T-helper 1 cell treated with Interleukin-12 subunit alpha and Interleukin-12 subunit beta and Interleukin-4 antibody, amounts not matched to agents 30 μg/mL and 1 μg/mL, for 36 hours (primary cell): ENCODE data around the gene SLITRK4.
A peak's percentile ranks its signal among the peaks of the same experiment; 100 is the strongest.

Experiments
- H3K27ac Mint-ChIP-seq: one replicate; pipeline ENCODE4 v1.8.0; 2021; ENCODE audit warnings: mild to moderate bottlenecking, mixed read lengths
- H3K27me3 Mint-ChIP-seq: one replicate; pipeline ENCODE4 v1.8.0; 2021; ENCODE audit warnings: low read depth, mixed read lengths
- H3K36me3 Mint-ChIP-seq: one replicate; pipeline ENCODE4 v1.8.0; 2021; ENCODE audit warnings: low read depth, mixed read lengths
- H3K4me1 Mint-ChIP-seq: one replicate; pipeline ENCODE4 v1.8.0; 2021; ENCODE audit warnings: low read depth, mixed read lengths
- H3K4me3 Mint-ChIP-seq: one replicate; pipeline ENCODE4 v1.8.0; 2021; ENCODE audit warnings: mild to moderate bottlenecking, moderate library complexity, mixed read lengths
- H3K9me3 Mint-ChIP-seq: one replicate; pipeline ENCODE4 v1.8.0; 2021; ENCODE audit warnings: mixed read lengths

Gene SLITRK4

DNA sequence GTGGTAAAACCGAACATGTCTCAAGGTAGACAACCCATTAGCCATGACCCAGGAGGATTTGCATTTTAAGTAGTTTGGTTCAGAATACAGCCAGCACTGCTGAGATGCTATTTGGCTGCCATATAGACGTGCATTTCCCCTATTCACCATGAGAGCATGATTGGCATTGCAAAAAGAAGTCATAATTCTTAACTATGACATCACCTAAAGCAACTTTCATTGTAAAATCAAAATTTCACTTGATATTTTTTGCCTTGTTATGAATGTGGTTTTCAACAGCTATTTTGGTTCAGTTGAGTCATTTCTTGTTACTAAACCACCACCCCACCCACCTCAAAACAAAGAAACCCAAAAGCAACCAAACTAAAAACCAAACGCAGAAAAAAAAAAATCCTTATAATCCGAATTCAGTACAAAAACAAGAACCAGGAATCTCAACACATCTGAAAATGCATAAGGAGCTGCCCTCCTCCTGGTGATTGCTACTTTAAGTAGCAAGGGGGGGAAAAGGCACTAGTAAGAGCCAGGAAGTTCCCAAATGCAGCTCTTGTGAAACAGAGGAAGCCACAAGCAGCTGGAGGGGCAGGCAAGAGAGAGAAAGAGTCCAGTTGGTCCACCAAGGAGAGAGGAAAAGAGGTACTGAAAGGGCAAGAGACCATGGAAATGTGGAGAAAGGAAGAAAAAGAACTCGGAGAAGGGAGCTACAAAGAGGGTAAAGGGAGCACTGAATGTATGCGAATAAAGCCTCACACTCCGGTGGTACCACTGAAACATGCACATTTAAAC is 3.1 kb downstream of the SLITRK4 start:
- Mint-ChIP-seq H3K27ac (no peak overlapping the region), H3K4me3 (peak overlapping the region; percentile 49), H3K36me3 (peaks cover 2% of the 10 kb centered on the region), H3K4me1 (no peaks in the 10 kb centered on the region), H3K27me3 (peaks cover 9% of the 10 kb centered on the region), H3K9me3 (no peaks in the 10 kb centered on the region)

DNA sequence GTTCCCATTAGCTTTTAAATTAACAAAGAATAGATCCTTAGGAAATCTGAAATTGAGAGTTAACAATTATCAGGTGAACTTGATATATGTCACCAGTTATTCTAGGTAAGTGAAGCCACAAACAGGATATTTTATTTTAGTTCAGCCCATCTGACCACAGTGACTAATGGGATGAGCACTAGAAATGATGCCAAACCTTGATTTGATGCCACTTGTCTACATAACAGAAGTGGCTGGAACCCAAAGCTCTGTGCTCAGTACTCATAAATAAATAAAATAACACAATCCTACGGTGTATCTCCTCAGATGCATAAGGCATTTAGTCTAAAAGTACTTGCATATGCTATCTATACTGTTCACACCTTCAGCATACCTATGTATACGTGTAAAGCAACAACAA is 12.2 kb downstream of the SLITRK4 start:
- Mint-ChIP-seq H3K36me3 (no peaks in the 10 kb centered on the region), H3K27ac (no peak overlapping the region), H3K27me3 (no peaks in the 10 kb centered on the region), H3K4me1 (no peaks in the 10 kb centered on the region), H3K9me3 (no peaks in the 10 kb centered on the region), H3K4me3 (no peak overlapping the region)

DNA sequence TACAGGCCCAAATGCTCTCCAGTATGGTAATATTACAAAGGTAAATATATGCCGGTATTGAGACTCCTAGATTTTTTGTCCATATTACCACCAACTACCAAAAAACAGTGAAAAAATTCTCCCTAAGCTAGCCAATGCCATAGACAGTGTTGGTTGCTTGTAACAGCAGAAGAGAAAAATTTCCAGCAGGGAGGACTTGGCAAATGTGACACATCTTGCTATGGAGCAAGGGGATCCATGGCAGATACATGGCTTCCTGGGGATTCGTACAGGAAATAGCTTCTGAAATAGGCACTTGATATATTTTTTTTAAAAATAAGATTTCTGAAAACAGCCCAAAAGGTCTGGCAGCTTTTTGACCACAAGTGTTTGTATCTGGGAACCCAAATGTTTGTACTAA is 14.6 kb downstream of the SLITRK4 start:
- Mint-ChIP-seq H3K4me1 (no peaks in the 10 kb centered on the region), H3K27ac (no peak overlapping the region), H3K27me3 (no peaks in the 10 kb centered on the region), H3K4me3 (no peak overlapping the region), H3K9me3 (no peaks in the 10 kb centered on the region), H3K36me3 (no peaks in the 10 kb centered on the region)

DNA sequence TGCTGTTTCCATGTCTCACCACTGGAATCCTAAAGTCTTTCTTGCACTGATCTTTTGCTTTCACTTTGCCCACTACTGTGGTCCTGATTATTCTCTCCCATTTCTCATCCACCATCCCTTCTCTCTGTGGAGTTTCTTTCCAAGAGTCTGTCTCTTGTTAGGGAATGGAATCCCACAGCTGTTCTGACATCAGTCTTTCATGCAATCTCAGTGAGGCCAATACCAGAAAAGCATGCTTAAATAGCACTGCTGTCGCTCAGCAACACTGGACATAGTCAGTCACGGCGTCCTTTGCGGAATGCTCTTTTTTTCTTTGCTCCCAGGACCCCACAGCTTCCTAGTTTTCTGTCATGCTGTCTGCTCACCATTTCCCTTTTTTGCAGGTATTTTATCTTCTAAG is 20.1 kb downstream of the SLITRK4 start:
- Mint-ChIP-seq H3K9me3 (peaks cover 5% of the 10 kb centered on the region), H3K27me3 (no peaks in the 10 kb centered on the region), H3K4me1 (no peaks in the 10 kb centered on the region), H3K4me3 (no peak overlapping the region), H3K27ac (no peak overlapping the region), H3K36me3 (no peaks in the 10 kb centered on the region)

DNA sequence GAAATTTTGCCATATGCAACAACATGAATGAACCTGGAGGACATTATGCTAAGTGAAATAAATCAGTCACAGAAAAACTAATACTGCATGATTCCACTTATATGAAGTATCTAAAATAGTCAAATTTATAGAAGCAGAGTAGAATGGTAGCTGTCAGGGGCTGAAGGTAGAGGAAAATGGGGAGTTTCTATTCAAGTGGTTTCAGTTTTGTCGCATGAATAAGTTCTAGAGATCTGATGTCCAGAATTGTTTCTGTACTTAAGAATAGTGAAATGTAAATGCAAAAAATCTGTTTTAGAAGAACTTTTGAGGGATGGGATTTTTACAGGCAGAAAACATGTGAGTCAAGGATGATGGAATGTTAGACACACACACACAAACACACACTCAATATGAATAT is 34.1 kb downstream of the SLITRK4 start:
- no peaks in the 10 kb centered on the region for H3K27me3 Mint-ChIP-seq
- H3K36me3 Mint-ChIP-seq, result no peaks in the 10 kb centered on the region
- no peaks in the 10 kb centered on the region for H3K4me1 Mint-ChIP-seq
- H3K9me3 Mint-ChIP-seq, result peaks cover 2% of the 10 kb centered on the region
- no peak overlapping the region for H3K27ac Mint-ChIP-seq
- no peak overlapping the region for H3K4me3 Mint-ChIP-seq

DNA sequence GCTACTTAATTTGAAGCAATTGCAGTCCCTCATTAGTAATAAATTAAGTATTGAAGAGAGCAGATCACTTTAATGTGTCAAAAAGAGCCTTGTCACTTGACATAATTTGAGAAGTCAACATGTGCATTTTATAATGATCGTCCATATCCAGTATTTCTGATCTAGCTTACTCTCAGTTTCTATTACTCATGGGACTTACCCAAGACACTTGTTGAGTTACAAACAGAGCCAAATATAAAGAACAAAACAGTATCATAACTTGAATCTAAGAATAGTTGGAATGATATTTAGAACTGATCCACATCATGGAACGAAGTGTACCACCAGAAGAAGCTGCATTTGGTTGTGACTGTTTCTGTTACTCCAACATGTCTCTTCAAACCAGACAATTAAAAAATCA is 54.7 kb downstream of the SLITRK4 start:
- peaks cover 7% of the 10 kb centered on the region for H3K9me3 Mint-ChIP-seq
- no peaks in the 10 kb centered on the region for H3K4me1 Mint-ChIP-seq
- no peaks in the 10 kb centered on the region for H3K27me3 Mint-ChIP-seq
- no peak overlapping the region for H3K27ac Mint-ChIP-seq
- no peaks in the 10 kb centered on the region for H3K36me3 Mint-ChIP-seq
- no peak overlapping the region for H3K4me3 Mint-ChIP-seq

DNA sequence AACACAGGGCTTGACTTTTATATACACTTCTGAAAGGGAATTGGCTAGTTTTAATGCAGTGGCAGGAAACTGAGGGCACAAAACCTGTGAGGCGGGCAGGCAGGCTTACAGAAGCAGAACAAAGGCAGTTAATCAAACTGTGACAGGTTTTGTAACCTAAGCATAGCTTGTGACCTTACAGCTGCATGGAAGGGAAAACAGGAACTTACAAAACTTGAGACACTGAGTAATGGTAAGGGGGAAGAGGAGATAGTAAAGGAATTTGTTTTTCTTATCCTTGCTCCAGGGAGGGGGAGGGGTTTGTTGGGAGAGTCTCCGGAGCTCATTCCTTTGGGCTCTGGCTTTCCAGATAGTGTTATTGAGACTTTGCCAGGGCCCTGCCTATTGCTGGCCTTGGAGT is 55.6 kb downstream of the SLITRK4 start:
- Mint-ChIP-seq H3K27me3 (no peaks in the 10 kb centered on the region), H3K4me3 (no peak overlapping the region), H3K36me3 (no peaks in the 10 kb centered on the region), H3K4me1 (no peaks in the 10 kb centered on the region), H3K9me3 (peaks cover 7% of the 10 kb centered on the region), H3K27ac (no peak overlapping the region)
